ENCODE data around the gene TRPC4AP. TPM values are rescaled to one million over a fixed set of nuclear protein-coding genes. Genes with fewer than 3 reads are reported as not detected.

The TRPC4AP gene
- total and polyA plus RNA-seq, 12 donors = 26.2 to 46.4 (median 38.0) TPM

DNA sequence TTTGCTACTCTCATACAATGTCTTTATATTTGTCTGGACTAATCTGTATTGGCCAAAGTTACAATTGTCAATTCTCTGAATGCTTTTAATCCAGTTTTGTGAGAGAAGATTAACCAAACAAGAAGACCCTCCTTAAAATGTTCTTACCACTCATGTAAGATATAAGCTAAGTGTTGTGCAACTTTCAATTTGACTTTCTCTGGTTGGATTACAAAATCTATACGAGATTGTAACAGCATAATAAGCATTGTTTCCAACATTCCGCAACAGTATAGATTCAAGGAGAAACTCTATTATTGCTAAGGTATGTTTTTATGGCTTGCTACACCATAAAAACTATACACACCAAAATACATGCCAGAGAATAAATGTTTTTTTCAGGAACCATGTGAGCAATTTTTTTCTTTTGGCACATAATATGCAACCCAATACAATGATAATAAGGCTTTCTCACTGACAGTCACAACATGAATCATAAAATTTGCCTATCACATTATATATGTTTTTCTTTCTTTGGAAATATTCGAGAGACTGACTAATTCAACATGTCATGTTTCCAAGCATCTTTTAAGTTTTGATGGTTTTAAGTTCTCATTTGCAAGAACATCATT lies 12.2 kb upstream of the TRPC4AP start:
- TF ChIP-seq, protein P1, sequence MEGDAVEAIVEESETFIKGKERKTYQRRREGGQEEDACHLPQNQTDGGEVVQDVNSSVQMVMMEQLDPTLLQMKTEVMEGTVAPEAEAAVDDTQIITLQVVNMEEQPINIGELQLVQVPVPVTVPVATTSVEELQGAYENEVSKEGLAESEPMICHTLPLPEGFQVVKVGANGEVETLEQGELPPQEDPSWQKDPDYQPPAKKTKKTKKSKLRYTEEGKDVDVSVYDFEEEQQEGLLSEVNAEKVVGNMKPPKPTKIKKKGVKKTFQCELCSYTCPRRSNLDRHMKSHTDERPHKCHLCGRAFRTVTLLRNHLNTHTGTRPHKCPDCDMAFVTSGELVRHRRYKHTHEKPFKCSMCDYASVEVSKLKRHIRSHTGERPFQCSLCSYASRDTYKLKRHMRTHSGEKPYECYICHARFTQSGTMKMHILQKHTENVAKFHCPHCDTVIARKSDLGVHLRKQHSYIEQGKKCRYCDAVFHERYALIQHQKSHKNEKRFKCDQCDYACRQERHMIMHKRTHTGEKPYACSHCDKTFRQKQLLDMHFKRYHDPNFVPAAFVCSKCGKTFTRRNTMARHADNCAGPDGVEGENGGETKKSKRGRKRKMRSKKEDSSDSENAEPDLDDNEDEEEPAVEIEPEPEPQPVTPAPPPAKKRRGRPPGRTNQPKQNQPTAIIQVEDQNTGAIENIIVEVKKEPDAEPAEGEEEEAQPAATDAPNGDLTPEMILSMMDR (IDR thresholded peaks at IDR 0.05) = no peak
- intact Hi-C loops (cut with DNase I) = loop anchor here in 2 of 10 donors (5.0 kb wide), 2 partner anchors 103 to 108 kb away; no protein-coding TSS in a partner anchor
- Histone ChIP-seq H3K9me3 (no peaks in the 10 kb centered on the region), H3K27me3 (no peaks in the 10 kb centered on the region), H3K27ac (no peak overlapping the region), H3K36me3 (peaks cover 0 to 9% (median 0%) of the 10 kb centered on the region in 9 donors), H3K4me1 (no peaks in the 10 kb centered on the region), H3K4me3 (no peak overlapping the region)
- DNase-seq = no peak
- ATAC-seq = no peak
- 80 to 87% methylated on average over 3 of the region's 3 CpGs for WGBS, 2 donors

GRCh38 chr20:35101620-35102019 lies 9.0 kb upstream of the TRPC4AP start:
- no peak overlapping the region for H3K27ac ChIP-seq
- ATAC-seq (no peak), DNase-seq (no peak)
- WGBS, 2 donors = 89 to 90% methylated on average over 8 of the region's 8 CpGs
- intact Hi-C loops (cut with DNase I) = loop anchor here in 2 of 10 donors (5.0 kb wide), 2 partner anchors 106 to 111 kb away; no protein-coding TSS in a partner anchor
- H3K9me3 ChIP-seq = no peaks in the 10 kb centered on the region
- peaks cover 0 to 4% (median 2%) of the 10 kb centered on the region in 9 donors for H3K4me1 ChIP-seq
- TF ChIP-seq, protein P1 (IDR thresholded peaks at IDR 0.05) = no peak
- H3K4me3 ChIP-seq = no peak overlapping the region
- no peaks in the 10 kb centered on the region for H3K36me3 ChIP-seq
- H3K27me3 ChIP-seq = no peaks in the 10 kb centered on the region

GRCh38 chr20:35093267-35093884 lies 769 bp upstream of the TRPC4AP start:
- Histone ChIP-seq H3K4me3 (peak overlapping the region in 9 of 10 donors; percentile 69 to 96 (median 89)), H3K27me3 (no peaks in the 10 kb centered on the region), H3K9me3 (no peaks in the 10 kb centered on the region), H3K27ac (peak overlapping the region in 9 of 10 donors; percentile 84 to 97 (median 95)), H3K4me1 (peaks cover 5 to 55% (median 24%) of the 10 kb centered on the region in 9 donors), H3K36me3 (peaks cover 0 to 16% (median 0%) of the 10 kb centered on the region in 9 donors)
- TF ChIP-seq, protein P1 (IDR thresholded peaks at IDR 0.05) = no peak
- 78 to 82% methylated on average over 8 of the region's 8 CpGs for WGBS, 2 donors
- no peak for ATAC-seq
- intact Hi-C loops (cut with DNase I) = loop anchor here in 8 of 10 donors (2.0 to 10.0 kb wide), 8 partner anchors 54 to 269 kb away; partner anchors contain the start of genes ACSS2 (in 3 of the 8), GGT7 (in 3 of the 8), EDEM2 (in 1 of the 8) and NCOA6 (in 1 of the 8)
- no peak for DNase-seq

- intact Hi-C loops (cut with DNase I) = loop anchor here in 8 of 10 donors (2.0 to 10.0 kb wide), 8 partner anchors 55 to 267 kb away; partner anchors contain the start of genes ACSS2 (in 3 of the 8), GGT7 (in 3 of the 8), EDEM2 (in 1 of the 8) and NCOA6 (in 1 of the 8)
- H3K27ac ChIP-seq = peak overlapping the region; percentile 84 to 97 (median 94)
- H3K4me1 ChIP-seq = peaks cover 9 to 67% (median 36%) of the 10 kb centered on the region in 9 donors
- TF ChIP-seq, protein P1 (IDR thresholded peaks at IDR 0.05) = no peak
- H3K9me3 ChIP-seq = no peaks in the 10 kb centered on the region
- no peaks in the 10 kb centered on the region for H3K27me3 ChIP-seq
- 1% methylated on average over 28 of the region's 28 CpGs for WGBS, 2 donors
- H3K36me3 ChIP-seq = peaks cover 0 to 23% (median 0%) of the 10 kb centered on the region in 9 donors
- H3K4me3 ChIP-seq = peak overlapping the region; percentile 62 to 96 (median 88)
- DNase-seq (peak in 1 of 2 donors; percentile 81), ATAC-seq (peak in 1 of 8 donors; percentile 31)
These were observed 637 bp downstream of the TRPC4AP start for GRCh38 chr20:35091816-35092523.
